KOPT-K1 (cell line): Measurements from ENCODE around the gene NUDT14.

Experiments
- H3K27ac ChIP-seq: fragments of 200-600 bp; sonication (generic); 2 replicates; pipeline ENCODE4 v1.5.1; 2016; ENCODE audit warnings: antibody characterized with exemption, mild to moderate bottlenecking, low read depth, low read length; ENCODE audit not compliant: poor library complexity, severe bottlenecking
- H3K36me3 ChIP-seq: fragments of 200-600 bp; sonication (generic); 2 replicates; pipeline ENCODE4 v1.5.1; 2017; ENCODE audit warnings: antibody characterized with exemption, mild to moderate bottlenecking, low read length, moderate library complexity; ENCODE audit not compliant: insufficient read depth
- H3K9me3 ChIP-seq: fragments of 200-600 bp; sonication (generic); 2 replicates; pipeline ENCODE4 v1.5.1; 2017; ENCODE audit warnings: antibody characterized with exemption, low read length, mild to moderate bottlenecking; ENCODE audit not compliant: insufficient read depth, poor library complexity, severe bottlenecking

The NUDT14 gene

GRCh38 chr14:105217774-105218173 is 36.7 kb upstream of the NUDT14 start:
- Histone ChIP-seq H3K27ac (no peak overlapping the region), H3K9me3 (no peaks in the 10 kb centered on the region), H3K36me3 (peaks cover 47% of the 10 kb centered on the region; the same call in 1 of the 2 replicates)

GRCh38 chr14:105216490-105217247 is 35.6 kb upstream of the NUDT14 start:
- Histone ChIP-seq H3K27ac (no peak overlapping the region), H3K9me3 (no peaks in the 10 kb centered on the region), H3K36me3 (peaks cover 46% of the 10 kb centered on the region; the same call in 1 of the 2 replicates)

- Histone ChIP-seq H3K27ac (no peak overlapping the region), H3K9me3 (no peaks in the 10 kb centered on the region), H3K36me3 (peaks cover 35% of the 10 kb centered on the region; the same call in 1 of the 2 replicates)
These were observed 34.5 kb upstream of the NUDT14 start for GRCh38 chr14:105215602-105216001.

GRCh38 chr14:105214324-105214915 is 33.3 kb upstream of the NUDT14 start:
- H3K27ac ChIP-seq = no peak overlapping the region
- H3K9me3 ChIP-seq = no peaks in the 10 kb centered on the region
- peaks cover 32% of the 10 kb centered on the region; the same call in 1 of the 2 replicates for H3K36me3 ChIP-seq

GRCh38 chr14:105213361-105213760 is 32.2 kb upstream of the NUDT14 start:
- Histone ChIP-seq H3K27ac (no peak overlapping the region), H3K9me3 (no peaks in the 10 kb centered on the region), H3K36me3 (peaks cover 22% of the 10 kb centered on the region; the same call in 1 of the 2 replicates)

- Histone ChIP-seq H3K27ac (no peak overlapping the region), H3K36me3 (peaks cover 18% of the 10 kb centered on the region; the same call in 1 of the 2 replicates), H3K9me3 (no peaks in the 10 kb centered on the region)
These were observed 31.6 kb upstream of the NUDT14 start for GRCh38 chr14:105212541-105213300.

GRCh38 chr14:105211758-105212089 is 30.6 kb upstream of the NUDT14 start:
- peaks cover 18% of the 10 kb centered on the region; the same call in 1 of the 2 replicates for H3K36me3 ChIP-seq
- H3K27ac ChIP-seq = no peak overlapping the region

GRCh38 chr14:105211086-105211757 is 30.1 kb upstream of the NUDT14 start:
- H3K36me3 ChIP-seq = peaks cover 18% of the 10 kb centered on the region; the same call in 1 of the 2 replicates
- no peak overlapping the region for H3K27ac ChIP-seq
- no peaks in the 10 kb centered on the region for H3K9me3 ChIP-seq

More at GRCh38 chr14:105211758-105212089, 30.6 kb upstream of the NUDT14 start:
- no peaks in the 10 kb centered on the region for H3K9me3 ChIP-seq

GRCh38 chr14:105210266-105211025 is 29.3 kb upstream of the NUDT14 start:
- no peak overlapping the region for H3K27ac ChIP-seq
- no peaks in the 10 kb centered on the region for H3K9me3 ChIP-seq
- peaks cover 18% of the 10 kb centered on the region; the same call in 1 of the 2 replicates for H3K36me3 ChIP-seq

GRCh38 chr14:105209646-105210045 is 28.5 kb upstream of the NUDT14 start:
- no peak overlapping the region for H3K27ac ChIP-seq
- no peaks in the 10 kb centered on the region for H3K9me3 ChIP-seq
- peaks cover 14% of the 10 kb centered on the region; the same call in 1 of the 2 replicates for H3K36me3 ChIP-seq

GRCh38 chr14:105209091-105209490 is 28.0 kb upstream of the NUDT14 start:
- Histone ChIP-seq H3K27ac (no peak overlapping the region), H3K36me3 (peaks cover 9% of the 10 kb centered on the region; the same call in 1 of the 2 replicates), H3K9me3 (no peaks in the 10 kb centered on the region)

- H3K9me3 ChIP-seq = no peaks in the 10 kb centered on the region
- no peak overlapping the region for H3K27ac ChIP-seq
- H3K36me3 ChIP-seq = peaks cover 9% of the 10 kb centered on the region; the same call in 1 of the 2 replicates
These were observed 27.6 kb upstream of the NUDT14 start for GRCh38 chr14:105208738-105209075.

GRCh38 chr14:105207996-105208737 is 27.1 kb upstream of the NUDT14 start:
- Histone ChIP-seq H3K27ac (no peak overlapping the region), H3K36me3 (peaks cover 6% of the 10 kb centered on the region; the same call in 1 of the 2 replicates), H3K9me3 (no peaks in the 10 kb centered on the region)
